ENCODE measurements around the gene MOV10.
"Not testable (repeated sequence)": the region's sequence is repeated elsewhere in the genome, so short reads cannot be mapped to it uniquely, and the experiment has no call there.

Gene MOV10

GRCh38 chr1:112674440-112674985 is at the start of gene MOV10:
Gene MOV10, plus strand, starts transcription at chr1:112674659. Its CDS starts 254 bp downstream, at chr1:112674913.
- DNase-seq (ENCODE audit: low read depth), result peak; percentile 22

GRCh38 chr1:112625696-112626095 is 48.8 kb upstream of the MOV10 start:
- DNase-seq (ENCODE audit: low read depth), result no peak

- no peak for DNase-seq (ENCODE audit: low read depth)
Observed at GRCh38 chr1:112626193-112626592, 48.3 kb upstream of the MOV10 start.

- no peak for DNase-seq (ENCODE audit: low read depth)
Observed at GRCh38 chr1:112626887-112627286, 47.6 kb upstream of the MOV10 start.

GRCh38 chr1:112628516-112628915 is 45.9 kb upstream of the MOV10 start:
- DNase-seq (ENCODE audit: low read depth), result no peak

- no peak for DNase-seq (ENCODE audit: low read depth)
Observed at GRCh38 chr1:112629256-112629655, 45.2 kb upstream of the MOV10 start.

GRCh38 chr1:112633628-112634027 is 40.8 kb upstream of the MOV10 start:
- DNase-seq (ENCODE audit: low read depth), result no peak

GRCh38 chr1:112634367-112634766 is 40.1 kb upstream of the MOV10 start:
- no peak for DNase-seq (ENCODE audit: low read depth)

GRCh38 chr1:112636056-112636455 is 38.4 kb upstream of the MOV10 start:
- DNase-seq (ENCODE audit: low read depth), result no peak

- DNase-seq (ENCODE audit: low read depth), result no peak
Observed at GRCh38 chr1:112636597-112637253, 37.7 kb upstream of the MOV10 start.

- DNase-seq (ENCODE audit: low read depth), result no peak
Observed at GRCh38 chr1:112637254-112638109, 37.0 kb upstream of the MOV10 start.

GRCh38 chr1:112638110-112638428 is 36.4 kb upstream of the MOV10 start:
- no peak for DNase-seq (ENCODE audit: low read depth)

- not testable (repeated sequence) for DNase-seq (ENCODE audit: low read depth)
Observed at GRCh38 chr1:112640437-112640836, 34.0 kb upstream of the MOV10 start.

GRCh38 chr1:112643080-112643479 is 31.4 kb upstream of the MOV10 start:
- DNase-seq (ENCODE audit: low read depth), result no peak

- DNase-seq (ENCODE audit: low read depth), result no peak
Observed at GRCh38 chr1:112646225-112646624, 28.2 kb upstream of the MOV10 start.

GRCh38 chr1:112651205-112651604 is 23.3 kb upstream of the MOV10 start:
- DNase-seq (ENCODE audit: low read depth), result no peak

- no peak for DNase-seq (ENCODE audit: low read depth)
Observed at GRCh38 chr1:112665857-112666256, 8.6 kb upstream of the MOV10 start.

- DNase-seq (ENCODE audit: low read depth), result no peak
Observed at GRCh38 chr1:112666946-112667345, 7.5 kb upstream of the MOV10 start.

GRCh38 chr1:112672009-112672408 is 2.5 kb upstream of the MOV10 start:
- no peak for DNase-seq (ENCODE audit: low read depth)

GRCh38 chr1:112672842-112673241 is 1.6 kb upstream of the MOV10 start:
- no peak for DNase-seq (ENCODE audit: low read depth)

- no peak for DNase-seq (ENCODE audit: low read depth)
Observed at GRCh38 chr1:112673592-112674439, 643 bp upstream of the MOV10 start.

- DNase-seq (ENCODE audit: low read depth), result peak; percentile 22
Observed at GRCh38 chr1:112674986-112675727, 698 bp downstream of the MOV10 start.
